HL-60 (cell line): ENCODE results near the gene KLHL42.
"Not testable (repeated sequence)": the region's sequence is repeated elsewhere in the genome, so short reads cannot be mapped to it uniquely, and the experiment has no call there.

Experiments used
- DNase-seq, 2 experiments: peaks; one replicate each; pipeline ENCODE4 v3.0.0-alpha.2; 2010 to 2020; ENCODE audit warnings: low read depth in 1 of 2, low spot score in 1 of 2
- H3K27ac ChIP-seq: fragments of 250-450 bp; sonication (Bioruptor Pico); replicated peaks from 2 replicates; pipeline ENCODE4 v1.5.1; 2020; ENCODE audit warnings: mild to moderate bottlenecking, moderate library complexity
- H3K27me3 ChIP-seq: fragments of 250-450 bp; sonication (Bioruptor Pico); 2 replicates; pipeline ENCODE4 v1.5.1; 2021; ENCODE audit warnings: mild to moderate bottlenecking, moderate library complexity; ENCODE audit not compliant: insufficient read depth, poor library complexity, severe bottlenecking
- H3K4me3 ChIP-seq: replicated peaks from 2 replicates; pipeline ENCODE4 v1.5.1; 2011; ENCODE audit warnings: mild to moderate bottlenecking, control low read depth, low read length; ENCODE audit not compliant: insufficient read depth
- GABPA ChIP-seq: IDR thresholded peaks from 2 replicates; pipeline ENCODE4 v1.6.1; 2012; ENCODE audit warnings: low read depth
- POLR2AphosphoS5 ChIP-seq: IDR thresholded peaks from 2 replicates; pipeline ENCODE4 v1.6.1; 2012; ENCODE audit warnings: low read depth
- SPI1 ChIP-seq: IDR thresholded peaks from 2 replicates; pipeline ENCODE4 v1.6.1; 2012; ENCODE audit warnings: low read depth, mild to moderate bottlenecking, borderline replicate concordance
- TF ChIP-seq, protein P1 (sequence below): IDR thresholded peaks from one replicate; pipeline ENCODE4 v1.5.1; 2011; ENCODE audit warnings: low read length, control low read depth, inconsistent platforms; ENCODE audit not compliant: insufficient read depth
- TF ChIP-seq, protein P2 (sequence below): IDR thresholded peaks from 2 replicates; pipeline ENCODE4 v1.6.1; 2012; ENCODE audit warnings: low read depth; ENCODE audit not compliant: insufficient replicate concordance

The KLHL42 gene

DNA sequence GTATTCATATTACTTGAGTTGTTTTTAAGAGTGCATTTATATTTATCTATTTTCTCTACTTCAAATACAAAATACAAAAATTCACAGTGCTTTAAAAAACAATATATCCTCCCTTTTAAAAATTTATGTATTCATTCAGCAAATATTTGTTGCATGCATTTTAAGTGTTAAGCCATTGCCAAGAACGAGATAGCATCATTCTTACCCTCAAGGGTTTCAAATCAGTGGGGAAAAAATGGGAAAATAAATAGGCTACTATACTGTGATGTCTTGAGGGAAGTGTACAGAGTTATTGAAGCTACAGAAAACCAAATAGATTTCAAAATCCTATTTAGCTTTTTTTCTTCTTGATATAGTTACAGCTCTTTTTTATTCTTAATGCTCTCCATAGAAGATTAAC, 46.2 kb upstream of the KLHL42 start:
- Histone ChIP-seq H3K4me3 (no peak overlapping the region), H3K27ac (no peak overlapping the region), H3K27me3 (no peaks in the 10 kb centered on the region)
- TF ChIP-seq, protein P1, sequence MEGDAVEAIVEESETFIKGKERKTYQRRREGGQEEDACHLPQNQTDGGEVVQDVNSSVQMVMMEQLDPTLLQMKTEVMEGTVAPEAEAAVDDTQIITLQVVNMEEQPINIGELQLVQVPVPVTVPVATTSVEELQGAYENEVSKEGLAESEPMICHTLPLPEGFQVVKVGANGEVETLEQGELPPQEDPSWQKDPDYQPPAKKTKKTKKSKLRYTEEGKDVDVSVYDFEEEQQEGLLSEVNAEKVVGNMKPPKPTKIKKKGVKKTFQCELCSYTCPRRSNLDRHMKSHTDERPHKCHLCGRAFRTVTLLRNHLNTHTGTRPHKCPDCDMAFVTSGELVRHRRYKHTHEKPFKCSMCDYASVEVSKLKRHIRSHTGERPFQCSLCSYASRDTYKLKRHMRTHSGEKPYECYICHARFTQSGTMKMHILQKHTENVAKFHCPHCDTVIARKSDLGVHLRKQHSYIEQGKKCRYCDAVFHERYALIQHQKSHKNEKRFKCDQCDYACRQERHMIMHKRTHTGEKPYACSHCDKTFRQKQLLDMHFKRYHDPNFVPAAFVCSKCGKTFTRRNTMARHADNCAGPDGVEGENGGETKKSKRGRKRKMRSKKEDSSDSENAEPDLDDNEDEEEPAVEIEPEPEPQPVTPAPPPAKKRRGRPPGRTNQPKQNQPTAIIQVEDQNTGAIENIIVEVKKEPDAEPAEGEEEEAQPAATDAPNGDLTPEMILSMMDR, result no peak
- TF ChIP-seq POLR2AphosphoS5, result no peak
- no peak for TF ChIP-seq SPI1
- TF ChIP-seq GABPA, result no peak
- TF ChIP-seq, protein P2, sequence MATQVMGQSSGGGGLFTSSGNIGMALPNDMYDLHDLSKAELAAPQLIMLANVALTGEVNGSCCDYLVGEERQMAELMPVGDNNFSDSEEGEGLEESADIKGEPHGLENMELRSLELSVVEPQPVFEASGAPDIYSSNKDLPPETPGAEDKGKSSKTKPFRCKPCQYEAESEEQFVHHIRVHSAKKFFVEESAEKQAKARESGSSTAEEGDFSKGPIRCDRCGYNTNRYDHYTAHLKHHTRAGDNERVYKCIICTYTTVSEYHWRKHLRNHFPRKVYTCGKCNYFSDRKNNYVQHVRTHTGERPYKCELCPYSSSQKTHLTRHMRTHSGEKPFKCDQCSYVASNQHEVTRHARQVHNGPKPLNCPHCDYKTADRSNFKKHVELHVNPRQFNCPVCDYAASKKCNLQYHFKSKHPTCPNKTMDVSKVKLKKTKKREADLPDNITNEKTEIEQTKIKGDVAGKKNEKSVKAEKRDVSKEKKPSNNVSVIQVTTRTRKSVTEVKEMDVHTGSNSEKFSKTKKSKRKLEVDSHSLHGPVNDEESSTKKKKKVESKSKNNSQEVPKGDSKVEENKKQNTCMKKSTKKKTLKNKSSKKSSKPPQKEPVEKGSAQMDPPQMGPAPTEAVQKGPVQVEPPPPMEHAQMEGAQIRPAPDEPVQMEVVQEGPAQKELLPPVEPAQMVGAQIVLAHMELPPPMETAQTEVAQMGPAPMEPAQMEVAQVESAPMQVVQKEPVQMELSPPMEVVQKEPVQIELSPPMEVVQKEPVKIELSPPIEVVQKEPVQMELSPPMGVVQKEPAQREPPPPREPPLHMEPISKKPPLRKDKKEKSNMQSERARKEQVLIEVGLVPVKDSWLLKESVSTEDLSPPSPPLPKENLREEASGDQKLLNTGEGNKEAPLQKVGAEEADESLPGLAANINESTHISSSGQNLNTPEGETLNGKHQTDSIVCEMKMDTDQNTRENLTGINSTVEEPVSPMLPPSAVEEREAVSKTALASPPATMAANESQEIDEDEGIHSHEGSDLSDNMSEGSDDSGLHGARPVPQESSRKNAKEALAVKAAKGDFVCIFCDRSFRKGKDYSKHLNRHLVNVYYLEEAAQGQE, result no peak
- no peak for DNase-seq

DNA sequence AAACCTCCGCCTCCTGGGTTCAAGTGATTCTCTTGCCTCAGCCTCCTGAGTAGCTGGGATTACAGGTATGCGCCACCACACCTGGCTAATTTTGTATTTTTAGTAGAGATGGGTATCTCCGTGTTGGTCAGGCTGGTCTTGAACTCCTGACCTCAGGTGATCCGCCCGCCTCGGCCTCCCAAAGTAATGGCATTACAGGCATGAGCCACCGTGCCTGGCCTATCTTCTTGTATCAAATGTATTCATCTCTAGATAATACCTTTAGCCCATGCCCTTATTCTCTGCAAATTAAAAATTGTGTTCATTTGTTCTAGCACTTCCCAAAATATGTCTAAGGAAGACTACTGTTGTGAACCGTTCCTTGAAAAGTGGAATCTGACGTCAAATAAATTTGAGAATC, 45.7 kb upstream of the KLHL42 start:
- H3K27me3 ChIP-seq, H3K27ac ChIP-seq, H3K4me3 ChIP-seq, DNase-seq: not testable (repeated sequence)

DNA sequence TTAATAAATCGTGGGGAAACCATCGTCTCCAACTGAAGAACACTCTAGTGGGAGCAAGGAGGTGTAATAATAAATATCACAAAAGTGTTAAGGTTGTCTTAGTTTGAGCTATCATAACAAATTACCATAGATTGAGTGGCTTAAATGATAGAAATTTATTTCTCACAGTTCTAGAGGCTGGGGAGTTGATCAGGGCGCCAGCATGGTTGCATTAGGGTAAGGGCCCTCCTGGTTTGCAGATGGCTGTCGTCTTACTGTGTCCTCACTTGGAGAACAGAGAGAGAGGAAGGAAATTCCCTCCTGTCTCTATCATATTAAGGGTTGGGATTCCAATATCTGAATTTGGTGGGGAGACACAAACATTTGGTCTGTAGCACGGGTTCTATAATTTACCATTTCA, 36.4 kb upstream of the KLHL42 start:
- no peak for TF ChIP-seq GABPA
- TF ChIP-seq SPI1, result no peak
- TF ChIP-seq, protein P1, result no peak
- no peak for TF ChIP-seq POLR2AphosphoS5
- TF ChIP-seq, protein P2, result no peak
- H3K27ac ChIP-seq, result no peak overlapping the region
- no peak overlapping the region for H3K4me3 ChIP-seq
- no peaks in the 10 kb centered on the region for H3K27me3 ChIP-seq
- no peak for DNase-seq

DNA sequence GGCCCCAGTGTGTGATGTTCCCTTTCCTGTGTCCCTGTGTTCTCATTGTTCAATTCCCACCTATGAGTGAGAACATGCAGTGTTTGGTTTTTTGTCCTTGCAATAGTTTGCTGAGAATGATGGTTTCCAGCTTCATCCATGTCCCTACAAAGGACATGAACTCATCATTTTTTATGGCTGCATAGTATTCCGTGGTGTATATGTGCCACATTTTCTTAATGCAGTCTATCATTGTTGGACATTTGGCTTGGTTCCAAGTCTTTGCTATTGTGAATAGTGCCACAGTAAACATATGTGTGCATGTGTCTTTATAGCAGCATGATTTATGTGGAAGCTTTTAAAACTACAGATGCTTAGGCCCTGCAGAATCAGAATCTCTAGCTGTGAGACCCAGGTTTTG, 34.3 kb upstream of the KLHL42 start:
- H3K27ac ChIP-seq, H3K4me3 ChIP-seq, H3K27me3 ChIP-seq, DNase-seq: not testable (repeated sequence)

DNA sequence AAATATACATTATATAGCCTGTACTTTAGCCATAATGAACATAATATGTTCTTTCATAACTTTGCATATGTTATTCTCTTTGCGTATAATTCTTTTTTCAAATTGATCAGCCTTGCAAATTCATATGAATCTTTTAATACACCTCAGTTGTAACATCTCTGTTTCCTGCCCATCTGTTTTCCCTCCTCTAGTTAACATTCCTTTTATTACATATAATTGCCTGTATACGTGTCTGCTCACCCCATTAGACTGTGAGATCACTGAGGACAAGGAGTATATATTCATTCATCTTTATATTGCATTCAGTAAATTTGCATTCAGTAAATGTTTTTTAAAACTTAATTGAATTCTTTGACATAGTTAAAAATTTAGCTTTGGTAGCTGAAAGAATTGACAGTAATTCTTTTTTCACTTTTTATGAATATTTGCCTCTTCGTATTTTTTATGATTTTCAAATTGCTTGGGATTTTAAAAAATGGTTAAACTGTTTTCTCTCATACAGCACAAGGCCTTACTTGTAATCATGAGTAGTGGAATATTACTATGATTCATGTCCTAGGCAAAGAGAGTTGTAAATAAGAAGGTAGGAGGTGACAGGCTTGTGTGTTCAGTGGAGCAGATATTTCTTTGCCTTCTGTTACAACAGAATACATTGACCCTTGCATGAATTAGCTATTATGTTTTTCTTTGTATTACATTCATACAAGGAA, 32.8 kb upstream of the KLHL42 start:
- TF ChIP-seq SPI1 (no peak), POLR2AphosphoS5 (no peak)
- TF ChIP-seq, protein P2, result no peak
- H3K27ac ChIP-seq, result no peak overlapping the region
- H3K27me3 ChIP-seq, result no peaks in the 10 kb centered on the region
- no peak overlapping the region for H3K4me3 ChIP-seq
- DNase-seq, result no peak
